Fibroblast of villous mesenchyme (primary cell): Measurements from ENCODE around the gene KLF7. TPM values are rescaled to one million over a fixed set of nuclear protein-coding genes. Genes with fewer than 3 reads are reported as not detected.

ENCODE experiments used
- DNase-seq: peaks from one replicate; pipeline ENCODE4 v3.0.0-alpha.2; 2010; ENCODE audit warnings: low read depth
- H3K4me3 ChIP-seq: 2 replicates; pipeline ENCODE4 v1.5.1; 2011; ENCODE audit warnings: low read depth, mild to moderate bottlenecking, low read length
- CTCF ChIP-seq: IDR thresholded peaks from 2 replicates; pipeline ENCODE4 v1.5.1; 2012; ENCODE audit warnings: low read depth, mild to moderate bottlenecking, low read length; ENCODE audit not compliant: insufficient read depth
- total RNA-seq: library from RNA; depleted of rRNA; stranded (reverse); fragments of >200 nt; gene quantifications from 2 replicates; pipeline ENCODE4 v1.2.3, GENCODE V29; 2012

KLF7 gene
- total RNA-seq, 1 donor, result 28.1 TPM

GRCh38 chr2:207129821-207130220 is 35.9 kb downstream of the KLF7 start:
- DNase-seq, result no peak
- TF ChIP-seq CTCF, result no peak
- no peak overlapping the region for H3K4me3 ChIP-seq

- DNase-seq, result no peak
- TF ChIP-seq CTCF, result no peak
- H3K4me3 ChIP-seq, result no peak overlapping the region
Observed at GRCh38 chr2:207128867-207129266, 36.9 kb downstream of the KLF7 start.

GRCh38 chr2:207126724-207127308 is 38.9 kb downstream of the KLF7 start:
- no peak overlapping the region for H3K4me3 ChIP-seq
- peak; percentile 59 for DNase-seq
- no peak for TF ChIP-seq CTCF

- TF ChIP-seq CTCF, result no peak
- no peak for DNase-seq
- H3K4me3 ChIP-seq, result no peak overlapping the region
Observed at GRCh38 chr2:207123776-207124391, 41.9 kb downstream of the KLF7 start.

- no peak overlapping the region for H3K4me3 ChIP-seq
- no peak for TF ChIP-seq CTCF
- DNase-seq, result no peak
Observed at GRCh38 chr2:207123335-207123744, 42.4 kb downstream of the KLF7 start.

- no peak overlapping the region for H3K4me3 ChIP-seq
- DNase-seq, result no peak
- no peak for TF ChIP-seq CTCF
Observed at GRCh38 chr2:207122651-207123334, 43.0 kb downstream of the KLF7 start.

- TF ChIP-seq CTCF, result no peak
- peak; percentile 72 for DNase-seq
- no peak overlapping the region for H3K4me3 ChIP-seq
Observed at GRCh38 chr2:207121784-207122183, 44.0 kb downstream of the KLF7 start.
